ENCODE results near the gene KCTD16.

Gene KCTD16

GRCh38 chr5:144332265-144332664 is 161.6 kb downstream of the KCTD16 start:
- ATAC-seq = no peak
- TF ChIP-seq ZNF70 (CRISPR knock-in tag; IDR thresholded peaks at IDR 0.05) = no peak

GRCh38 chr5:144333336-144333920 is 162.8 kb downstream of the KCTD16 start:
- no peak for ATAC-seq
- TF ChIP-seq CSDC2 (CRISPR knock-in tag; IDR thresholded peaks at IDR 0.05) (no peak), ESRRG (CRISPR knock-in tag; IDR thresholded peaks at IDR 0.05) (no peak), ZFP30 (CRISPR knock-in tag; IDR thresholded peaks at IDR 0.05) (no peak), GLIS3 (CRISPR knock-in tag; IDR thresholded peaks at IDR 0.05) (no peak)

GRCh38 chr5:144335561-144335960 is 164.9 kb downstream of the KCTD16 start:
- no peak for ATAC-seq
- TF ChIP-seq POU6F1 (CRISPR knock-in tag; IDR thresholded peaks at IDR 0.05; ENCODE audit: borderline replicate concordance, low read depth) (no peak), ZC3H10 (CRISPR knock-in tag; IDR thresholded peaks at IDR 0.05) (no peak), CSRNP3 (CRISPR knock-in tag; IDR thresholded peaks at IDR 0.05) (no peak), PPARA (CRISPR knock-in tag; IDR thresholded peaks at IDR 0.05; ENCODE audit: borderline replicate concordance) (no peak), ZNF8 (CRISPR knock-in tag; IDR thresholded peaks at IDR 0.05) (no peak), ESRRG (CRISPR knock-in tag; IDR thresholded peaks at IDR 0.05) (no peak), CSDC2 (CRISPR knock-in tag; IDR thresholded peaks at IDR 0.05) (no peak), ARNTL (CRISPR knock-in tag; IDR thresholded peaks at IDR 0.05; ENCODE audit: borderline replicate concordance, low read depth) (no peak), ZNF70 (CRISPR knock-in tag; IDR thresholded peaks at IDR 0.05) (no peak), GLIS3 (CRISPR knock-in tag; IDR thresholded peaks at IDR 0.05) (no peak), ZFP30 (CRISPR knock-in tag; IDR thresholded peaks at IDR 0.05) (no peak), ZNF565 (CRISPR knock-in tag; conservative IDR thresholded peaks at IDR 0.05; ENCODE audit: low read depth) (no peak), TSHZ2 (CRISPR knock-in tag; IDR thresholded peaks at IDR 0.05) (no peak)

- ATAC-seq = no peak
- TF ChIP-seq ESRRG (CRISPR knock-in tag; IDR thresholded peaks at IDR 0.05) (no peak), ZNF565 (CRISPR knock-in tag; conservative IDR thresholded peaks at IDR 0.05; ENCODE audit: low read depth) (no peak), RARB (CRISPR knock-in tag; IDR thresholded peaks at IDR 0.05) (no peak), ARNTL (CRISPR knock-in tag; IDR thresholded peaks at IDR 0.05; ENCODE audit: borderline replicate concordance, low read depth) (no peak), POU6F1 (CRISPR knock-in tag; IDR thresholded peaks at IDR 0.05; ENCODE audit: borderline replicate concordance, low read depth) (no peak), TSHZ2 (CRISPR knock-in tag; IDR thresholded peaks at IDR 0.05) (no peak), ZC3H10 (CRISPR knock-in tag; IDR thresholded peaks at IDR 0.05) (no peak), CSDC2 (CRISPR knock-in tag; IDR thresholded peaks at IDR 0.05) (no peak), CREB5 (CRISPR knock-in tag; IDR thresholded peaks at IDR 0.05; ENCODE audit: low read depth) (no peak), TCF4 (CRISPR knock-in tag; IDR thresholded peaks at IDR 0.05; ENCODE audit: borderline replicate concordance) (no peak), GLIS3 (CRISPR knock-in tag; IDR thresholded peaks at IDR 0.05) (no peak), PPARA (CRISPR knock-in tag; IDR thresholded peaks at IDR 0.05; ENCODE audit: borderline replicate concordance) (no peak), BACH2 (CRISPR knock-in tag; IDR thresholded peaks at IDR 0.05; ENCODE audit: borderline replicate concordance) (no peak), OSR1 (CRISPR knock-in tag; IDR thresholded peaks at IDR 0.05) (no peak)
These were observed 165.7 kb downstream of the KCTD16 start for GRCh38 chr5:144336191-144336961.
